Esophagus squamous epithelium (tissue), 5 donors: ENCODE measurements around the gene JPH3. TPM values are rescaled to one million over a fixed set of nuclear protein-coding genes. Genes with fewer than 3 reads are reported as not detected.

Experiments
- DNase-seq: peaks from one replicate; lab custom pipeline; 2025; lab: John Stamatoyannopoulos, UW
- H3K27ac ChIP-seq, 4 donors: fragments of 200-600 bp; sonication (generic); one replicate each; pipeline ENCODE4 v1.5.1; 2016 to 2019; ENCODE audit warnings: mild to moderate bottlenecking in 1 of 4
- H3K27me3 ChIP-seq, 4 donors: fragments of 200-600 bp; sonication (generic); 1 replicate in 3 of 4; 2 replicates in 1 of 4; pipeline versions ENCODE4 v1.5.1 to v1.6.0; 2017 to 2021; ENCODE audit warnings: antibody characterized with exemption in 1 of 4
- H3K36me3 ChIP-seq, 3 donors: fragments of 200-600 bp; sonication (generic); one replicate each; pipeline ENCODE4 v1.5.1; 2016 to 2019
- H3K4me1 ChIP-seq, 3 donors: fragments of 200-600 bp; sonication (generic); one replicate each; pipeline ENCODE4 v1.5.1; 2017 to 2019
- H3K4me3 ChIP-seq, 4 donors: fragments of 200-600 bp; sonication (generic); 1 replicate in 3 of 4; 2 replicates in 1 of 4; pipeline ENCODE4 v1.5.1; 2016 to 2019; ENCODE audit warnings: mild to moderate bottlenecking in 2 of 4, moderate library complexity in 1 of 4
- H3K9me3 ChIP-seq, 3 donors: fragments of 200-600 bp; sonication (generic); one replicate each; pipeline ENCODE4 v1.5.1; 2016 to 2019
- POLR2A ChIP-seq, 4 donors: fragments of 450-650 bp; IDR thresholded peaks; one replicate each; pipeline ENCODE4 v1.6.1; 2017; ENCODE audit warnings: antibody characterized with exemption in 4 of 4, mild to moderate bottlenecking in 4 of 4, moderate library complexity in 3 of 4
- WGBS, 2 donors: methylation state at CpG; one replicate each; pipeline ENCODE4 v1.1.5; 2018; 5-methylcytosine and 5-hydroxymethylcytosine counted together
- intact Hi-C: fragments of 100-400 bp; cut with DNase I; formaldehyde crosslinking; loops from one replicate; pipeline ENCODE4 v1.15.0; 2022
- total RNA-seq, 4 donors: library from RNA; depleted of rRNA; stranded (reverse); fragments of >200 nt; gene quantifications; one replicate each; pipeline ENCODE4 v1.1.0, GENCODE V29; 2016
- TF ChIP-seq, protein P1 (sequence below), 6 experiments: fragments of 450-650 bp in 4 of 6; fragments of 200-600 bp in 2 of 6; sonication (generic) in 2 of 6; IDR thresholded peaks; one replicate each; pipeline ENCODE4 v1.5.1; 2016 to 2019; ENCODE audit warnings: antibody characterized with exemption in 6 of 6, mild to moderate bottlenecking in 4 of 6, moderate library complexity in 4 of 6
- donor health status: DM: yes; HTN: yes; CAD: no.

Gene JPH3
- total RNA-seq, 4 donors from 2014 or later, result 0.29 to 0.76 (median 0.45) TPM; not detected in 1

- peaks cover 28 to 90% (median 33%) of the 10 kb centered on the region in 3 donors for H3K36me3 ChIP-seq
- 87 to 92% methylated on average over 24 to 35 of the region's 45 CpGs for WGBS, 2 donors
- no peak for DNase-seq
- H3K27me3 ChIP-seq, result no peaks in the 10 kb centered on the region
- peaks cover 0 to 3% (median 0%) of the 10 kb centered on the region in 3 donors for H3K4me1 ChIP-seq
- no peak overlapping the region for H3K27ac ChIP-seq
- TF ChIP-seq, protein P1, sequence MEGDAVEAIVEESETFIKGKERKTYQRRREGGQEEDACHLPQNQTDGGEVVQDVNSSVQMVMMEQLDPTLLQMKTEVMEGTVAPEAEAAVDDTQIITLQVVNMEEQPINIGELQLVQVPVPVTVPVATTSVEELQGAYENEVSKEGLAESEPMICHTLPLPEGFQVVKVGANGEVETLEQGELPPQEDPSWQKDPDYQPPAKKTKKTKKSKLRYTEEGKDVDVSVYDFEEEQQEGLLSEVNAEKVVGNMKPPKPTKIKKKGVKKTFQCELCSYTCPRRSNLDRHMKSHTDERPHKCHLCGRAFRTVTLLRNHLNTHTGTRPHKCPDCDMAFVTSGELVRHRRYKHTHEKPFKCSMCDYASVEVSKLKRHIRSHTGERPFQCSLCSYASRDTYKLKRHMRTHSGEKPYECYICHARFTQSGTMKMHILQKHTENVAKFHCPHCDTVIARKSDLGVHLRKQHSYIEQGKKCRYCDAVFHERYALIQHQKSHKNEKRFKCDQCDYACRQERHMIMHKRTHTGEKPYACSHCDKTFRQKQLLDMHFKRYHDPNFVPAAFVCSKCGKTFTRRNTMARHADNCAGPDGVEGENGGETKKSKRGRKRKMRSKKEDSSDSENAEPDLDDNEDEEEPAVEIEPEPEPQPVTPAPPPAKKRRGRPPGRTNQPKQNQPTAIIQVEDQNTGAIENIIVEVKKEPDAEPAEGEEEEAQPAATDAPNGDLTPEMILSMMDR (IDR thresholded peaks at IDR 0.05), result no peak
- TF ChIP-seq POLR2A (IDR thresholded peaks at IDR 0.05), result no peak
- H3K9me3 ChIP-seq, result no peaks in the 10 kb centered on the region
- no peak overlapping the region for H3K4me3 ChIP-seq
- intact Hi-C loops, result no loop called here
Observed at GRCh38 chr16:87707714-87708580, 105.6 kb downstream of the JPH3 start.

GRCh38 chr16:87708881-87709638 lies 106.8 kb downstream of the JPH3 start:
- Histone ChIP-seq H3K27me3 (no peaks in the 10 kb centered on the region), H3K4me1 (no peaks in the 10 kb centered on the region), H3K9me3 (no peaks in the 10 kb centered on the region), H3K4me3 (no peak overlapping the region), H3K36me3 (peaks cover 28 to 90% (median 33%) of the 10 kb centered on the region in 3 donors), H3K27ac (no peak overlapping the region)
- TF ChIP-seq, protein P1 (IDR thresholded peaks at IDR 0.05), result no peak
- TF ChIP-seq POLR2A (IDR thresholded peaks at IDR 0.05), result no peak
- intact Hi-C loops, result no loop called here
- WGBS, 2 donors, result 96 to 100% methylated on average over 5 to 20 of the region's 49 CpGs
- DNase-seq, result no peak

- intact Hi-C loops, result no loop called here
- TF ChIP-seq, protein P1 (IDR thresholded peaks at IDR 0.05), result no peak
- TF ChIP-seq POLR2A (IDR thresholded peaks at IDR 0.05), result no peak
- Histone ChIP-seq H3K4me3 (no peak overlapping the region), H3K36me3 (peaks cover 28 to 90% (median 33%) of the 10 kb centered on the region in 3 donors), H3K27me3 (no peaks in the 10 kb centered on the region), H3K4me1 (no peaks in the 10 kb centered on the region), H3K27ac (no peak overlapping the region), H3K9me3 (no peaks in the 10 kb centered on the region)
- 93% methylated on average over 2 of the region's 12 CpGs; no CpG with 5 or more reads in 1 of the 2 donors for WGBS, 2 donors
- no peak for DNase-seq
Observed at GRCh38 chr16:87709677-87710076, 107.4 kb downstream of the JPH3 start.

GRCh38 chr16:87710887-87711286 lies 108.6 kb downstream of the JPH3 start:
- WGBS, 2 donors, result 84 to 91% methylated on average over 6 to 9 of the region's 12 CpGs
- Histone ChIP-seq H3K9me3 (no peaks in the 10 kb centered on the region), H3K36me3 (peaks cover 28 to 97% (median 33%) of the 10 kb centered on the region in 3 donors)

DNA sequence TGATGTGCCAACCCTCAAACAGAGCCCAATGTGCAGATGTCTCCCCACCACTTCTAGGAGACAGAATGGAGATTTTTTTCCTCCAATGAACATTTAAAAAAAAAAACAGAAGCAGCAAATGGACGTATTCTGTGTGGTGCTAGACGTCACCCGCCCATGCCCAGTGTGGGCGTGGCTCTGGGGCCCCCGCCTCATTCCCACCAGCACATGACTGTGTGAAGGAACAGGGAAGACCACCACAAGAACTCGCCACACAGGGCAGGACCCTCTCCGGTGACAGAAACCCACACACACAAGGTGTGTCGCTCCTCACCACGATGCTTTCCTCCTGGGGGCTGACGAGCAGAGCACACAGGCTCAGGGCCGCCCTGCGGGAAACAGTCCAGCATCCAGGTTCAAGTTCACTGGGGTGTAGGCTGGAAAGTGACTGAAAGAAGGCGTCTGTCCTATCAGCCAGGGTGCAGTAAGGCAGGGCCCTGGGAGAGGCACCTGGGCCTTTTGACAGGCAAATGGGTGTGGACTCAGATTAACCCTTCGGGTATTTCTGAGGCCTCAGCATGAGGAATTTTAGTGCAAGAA lies 110.0 kb downstream of the JPH3 start:
- Histone ChIP-seq H3K4me3 (no peak overlapping the region), H3K27ac (no peak overlapping the region), H3K4me1 (no peaks in the 10 kb centered on the region), H3K36me3 (peaks cover 28 to 100% (median 30%) of the 10 kb centered on the region in 3 donors), H3K9me3 (no peaks in the 10 kb centered on the region), H3K27me3 (no peaks in the 10 kb centered on the region)
- DNase-seq, result no peak
- no peak for TF ChIP-seq POLR2A (IDR thresholded peaks at IDR 0.05)
- TF ChIP-seq, protein P1 (IDR thresholded peaks at IDR 0.05), result no peak
- intact Hi-C loops, result no loop called here
- 66 to 83% methylated on average over 5 to 10 of the region's 14 CpGs for WGBS, 2 donors

More at GRCh38 chr16:87710887-87711286, 108.6 kb downstream of the JPH3 start:
- H3K4me3 ChIP-seq, result no peak overlapping the region
- DNase-seq, result no peak
- no peaks in the 10 kb centered on the region for H3K4me1 ChIP-seq
- intact Hi-C loops, result no loop called here
- no peak for TF ChIP-seq POLR2A (IDR thresholded peaks at IDR 0.05)
- no peak overlapping the region for H3K27ac ChIP-seq
- no peaks in the 10 kb centered on the region for H3K27me3 ChIP-seq
